Stimulated activated naive CD8-positive, alpha-beta T cell treated with anti-CD3 and anti-CD28 coated beads, Interleukin-15, amount 100 ng/mL, for 72 hours (primary cell): Measurements from ENCODE around the gene ALCAM.
"Not testable (repeated sequence)": the region's sequence is repeated elsewhere in the genome, so short reads cannot be mapped to it uniquely, and the experiment has no call there.

Experiments used
- ATAC-seq: fragments of 150-1000 bp; cut with Tn5 transposase; 2 replicates; pipeline ENCODE4 v1.10.0; 2021; ENCODE audit warnings: mild to moderate bottlenecking, moderate library complexity
- DNase-seq, 2 donors: peaks; one replicate each; pipeline ENCODE4 v3.0.0; 2021 to 2022
- H3K27ac Mint-ChIP-seq, 2 donors: one replicate each; pipeline ENCODE4 v1.8.0; 2022; ENCODE audit warnings: mild to moderate bottlenecking in 2 of 2, mixed read lengths in 2 of 2, moderate library complexity in 2 of 2
- H3K27me3 Mint-ChIP-seq: one replicate; pipeline ENCODE4 v1.8.0; 2022; ENCODE audit warnings: mixed read lengths
- H3K4me1 Mint-ChIP-seq: one replicate; pipeline ENCODE4 v1.8.0; 2022; ENCODE audit warnings: mild to moderate bottlenecking, mixed read lengths
- H3K4me3 Mint-ChIP-seq, 2 donors: one replicate each; pipeline ENCODE4 v1.8.0; 2022; ENCODE audit warnings: mild to moderate bottlenecking in 2 of 2, mixed read lengths in 2 of 2, moderate library complexity in 1 of 2
- H3K9me3 Mint-ChIP-seq, 2 donors: one replicate each; pipeline ENCODE4 v1.8.0; 2022; ENCODE audit warnings: mixed read lengths in 2 of 2

ALCAM gene

GRCh38 chr3:105367406-105368213 is 901 bp downstream of the ALCAM start:
- Mint-ChIP-seq H3K9me3 (no peaks in the 10 kb centered on the region), H3K27ac (peak overlapping the region; percentile 99 to 100), H3K4me3 (peak overlapping the region; percentile 89 to 92), H3K27me3 (peaks cover 16% of the 10 kb centered on the region), H3K4me1 (peaks cover 32% of the 10 kb centered on the region)
- peak; percentile 63 for ATAC-seq
- DNase-seq = peak; percentile 81 to 93

DNA sequence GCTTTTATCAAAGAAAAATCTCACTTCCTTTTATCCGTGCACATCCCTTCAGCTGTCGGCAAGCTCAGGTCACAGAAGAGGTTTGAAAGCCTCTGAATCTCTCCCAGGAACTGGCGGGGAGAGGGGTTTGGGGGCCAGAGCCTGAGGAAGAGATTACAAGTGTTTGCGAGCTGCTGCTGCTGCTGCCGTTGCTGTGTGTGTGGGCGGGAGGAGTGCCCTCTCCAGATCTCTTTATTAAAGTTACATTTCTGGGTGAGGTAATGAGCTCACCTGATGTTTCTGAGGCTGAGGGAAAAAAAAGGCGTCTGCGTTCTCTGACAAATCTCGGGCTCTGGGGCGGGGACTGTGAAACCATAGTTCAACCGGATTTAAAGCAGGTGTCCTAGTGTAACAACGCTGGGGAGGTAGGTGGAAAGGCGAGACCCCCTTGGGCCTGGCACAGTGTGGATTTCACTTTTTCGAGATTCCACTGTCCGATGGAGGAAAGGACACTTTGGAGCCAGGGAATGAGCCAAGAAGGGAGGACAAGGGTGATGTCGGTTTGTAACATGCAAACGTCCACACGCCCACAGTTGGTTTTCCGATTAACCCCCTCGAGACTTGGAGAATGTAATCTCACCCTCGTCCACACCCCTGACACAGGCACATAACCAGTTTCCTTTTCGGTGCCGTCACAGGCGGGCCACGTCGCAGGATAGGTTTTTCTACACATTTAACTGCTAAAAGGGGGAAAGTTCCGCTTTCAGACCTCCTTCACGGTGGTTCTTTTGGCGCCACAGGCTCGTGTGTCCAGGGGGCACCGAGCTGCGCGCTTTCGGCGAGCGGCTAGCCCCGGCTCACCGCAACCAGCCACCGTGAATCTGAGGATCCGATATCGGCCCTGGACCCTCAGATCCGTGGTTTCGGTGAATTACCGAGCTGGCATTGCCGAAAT is 2.1 kb downstream of the ALCAM start:
- DNase-seq = peak; percentile 84 to 92
- H3K27me3 Mint-ChIP-seq = peaks cover 16% of the 10 kb centered on the region
- ATAC-seq = peak; percentile 60
- H3K9me3 Mint-ChIP-seq = no peaks in the 10 kb centered on the region
- peak overlapping the region; percentile 99 to 100 for H3K27ac Mint-ChIP-seq
- H3K4me3 Mint-ChIP-seq = peak overlapping the region; percentile 89 to 92
- H3K4me1 Mint-ChIP-seq = peaks cover 32% of the 10 kb centered on the region

DNA sequence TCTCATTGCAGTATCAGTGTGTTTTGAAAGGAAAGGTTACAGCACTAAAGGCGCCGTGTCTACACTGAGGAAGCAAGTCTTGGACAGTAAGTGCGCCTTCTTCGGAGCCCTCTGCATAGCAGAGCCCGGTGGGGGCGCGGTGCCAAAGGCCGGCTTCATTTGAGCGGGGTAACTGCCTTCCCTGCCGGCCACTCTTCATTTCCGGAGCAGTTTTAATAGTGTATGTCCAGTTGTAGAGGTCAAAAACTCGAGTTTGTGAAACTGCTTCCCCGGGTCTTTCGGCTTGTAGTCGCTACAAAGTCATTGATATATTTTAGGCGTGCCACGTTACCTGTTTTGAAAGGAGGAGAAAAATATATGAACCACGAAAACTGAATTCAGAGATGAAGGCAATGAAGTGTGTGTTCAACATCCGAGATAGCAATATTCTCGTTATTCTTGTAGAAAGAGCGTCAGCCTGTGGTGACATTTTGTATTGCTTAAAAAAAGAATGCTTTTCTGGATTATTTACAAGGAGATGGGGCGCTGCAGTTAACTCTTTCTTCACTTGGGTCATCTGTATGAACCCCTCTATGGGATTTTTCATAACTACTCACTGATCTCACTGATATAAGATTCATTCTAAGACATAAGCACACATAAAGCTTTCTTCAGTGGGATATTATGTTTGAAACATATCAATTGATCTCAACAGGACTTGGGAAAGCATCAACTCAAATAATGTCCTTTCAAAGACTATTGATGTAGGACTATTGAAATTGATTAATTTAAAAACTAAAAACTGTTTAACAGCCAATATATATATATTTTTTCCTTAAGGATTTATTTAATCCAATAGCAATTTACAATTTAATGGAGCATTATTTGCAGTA is 3.0 kb downstream of the ALCAM start:
- Mint-ChIP-seq H3K27ac (peak overlapping the region; percentile 99 to 100), H3K4me3 (peak overlapping the region; percentile 89 to 92)

GRCh38 chr3:105373383-105373782 is 6.7 kb downstream of the ALCAM start:
- DNase-seq (no peak), ATAC-seq (no peak)
- Mint-ChIP-seq H3K27ac (no peak overlapping the region), H3K4me1 (peaks cover 37% of the 10 kb centered on the region), H3K9me3 (no peaks in the 10 kb centered on the region), H3K4me3 (no peak overlapping the region), H3K27me3 (no peaks in the 10 kb centered on the region)

More for the DNA sequence above, 3.0 kb downstream of the ALCAM start:
- DNase-seq (peak; percentile 66 to 67), ATAC-seq (peak; percentile 19)
- no peaks in the 10 kb centered on the region for H3K9me3 Mint-ChIP-seq
- peaks cover 29% of the 10 kb centered on the region for H3K4me1 Mint-ChIP-seq
- H3K27me3 Mint-ChIP-seq = peaks cover 16% of the 10 kb centered on the region

- no peak overlapping the region for H3K27ac Mint-ChIP-seq
- H3K4me1 Mint-ChIP-seq = peaks cover 27% of the 10 kb centered on the region
- no peak for DNase-seq
- no peaks in the 10 kb centered on the region for H3K27me3 Mint-ChIP-seq
- peak overlapping the region; percentile 14 to 46 for H3K4me3 Mint-ChIP-seq
- H3K9me3 Mint-ChIP-seq = no peaks in the 10 kb centered on the region
- no peak for ATAC-seq
These were observed 9.2 kb downstream of the ALCAM start for GRCh38 chr3:105375750-105376511.

DNA sequence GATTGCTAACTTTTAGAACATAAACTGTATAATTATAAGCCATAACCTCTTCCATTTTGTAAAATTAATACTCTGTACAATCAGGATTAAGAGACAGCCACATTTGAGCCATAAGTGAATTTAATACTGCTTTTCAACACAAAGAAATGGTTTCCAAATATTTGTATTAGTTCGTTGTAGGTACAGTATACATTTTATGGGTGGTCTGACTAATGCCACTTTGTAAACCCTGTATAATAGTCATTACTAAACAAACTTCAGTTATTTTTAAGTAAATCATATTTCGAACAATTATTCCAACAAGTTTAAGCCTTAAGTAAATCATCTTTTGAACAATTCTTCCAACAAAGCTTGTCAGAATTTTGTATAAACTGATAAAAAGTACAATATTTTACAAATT is 11.0 kb downstream of the ALCAM start:
- ATAC-seq = no peak
- H3K27ac Mint-ChIP-seq = no peak overlapping the region

GRCh38 chr3:105385179-105385578 is 18.5 kb downstream of the ALCAM start:
- no peak overlapping the region for H3K27ac Mint-ChIP-seq
- no peaks in the 10 kb centered on the region for H3K27me3 Mint-ChIP-seq
- no peak for ATAC-seq
- H3K9me3 Mint-ChIP-seq = peaks cover 6% of the 10 kb centered on the region in 2 donors
- no peak for DNase-seq
- no peaks in the 10 kb centered on the region for H3K4me1 Mint-ChIP-seq
- no peak overlapping the region for H3K4me3 Mint-ChIP-seq

More for the DNA sequence above, 11.0 kb downstream of the ALCAM start:
- no peaks in the 10 kb centered on the region for H3K9me3 Mint-ChIP-seq
- peaks cover 23% of the 10 kb centered on the region for H3K4me1 Mint-ChIP-seq
- no peak overlapping the region for H3K4me3 Mint-ChIP-seq
- no peaks in the 10 kb centered on the region for H3K27me3 Mint-ChIP-seq
- no peak for DNase-seq

DNA sequence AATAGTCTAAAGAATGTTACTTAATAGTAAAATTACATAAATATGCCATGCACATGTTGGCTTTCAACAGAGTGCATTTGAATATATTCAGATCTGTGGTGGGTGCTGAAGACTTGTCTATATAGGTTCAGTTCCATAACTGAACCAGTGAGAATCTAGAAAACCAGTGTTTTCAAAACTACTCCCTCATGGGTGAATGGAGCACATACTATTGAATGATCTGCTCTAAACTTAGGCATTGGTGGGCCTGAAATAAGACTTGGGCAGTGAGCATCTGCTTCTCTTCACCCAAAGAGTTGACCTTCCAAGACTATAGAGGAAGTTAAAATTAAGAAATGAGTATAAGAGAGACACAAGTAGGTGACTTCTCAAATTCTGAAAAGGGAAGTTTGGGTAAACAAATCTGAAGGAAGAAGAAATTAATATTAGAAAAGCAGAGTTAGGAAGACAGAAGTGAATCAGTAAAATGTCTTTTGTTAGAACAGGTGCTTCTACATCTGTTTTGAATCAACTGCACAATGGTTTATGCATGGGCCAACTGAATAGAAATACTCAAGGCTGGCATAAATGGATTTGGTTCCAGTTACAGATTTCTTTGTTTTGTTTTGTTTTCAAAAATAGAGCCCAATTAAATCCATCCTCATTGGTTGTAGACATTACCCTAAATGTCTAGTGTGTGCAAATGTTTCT is 19.3 kb downstream of the ALCAM start:
- ATAC-seq (no peak), DNase-seq (no peak)
- H3K27ac Mint-ChIP-seq = no peak overlapping the region
- H3K4me3 Mint-ChIP-seq = no peak overlapping the region
- H3K27me3 Mint-ChIP-seq = no peaks in the 10 kb centered on the region
- peaks cover 14% of the 10 kb centered on the region in 2 donors for H3K9me3 Mint-ChIP-seq
- no peaks in the 10 kb centered on the region for H3K4me1 Mint-ChIP-seq

DNA sequence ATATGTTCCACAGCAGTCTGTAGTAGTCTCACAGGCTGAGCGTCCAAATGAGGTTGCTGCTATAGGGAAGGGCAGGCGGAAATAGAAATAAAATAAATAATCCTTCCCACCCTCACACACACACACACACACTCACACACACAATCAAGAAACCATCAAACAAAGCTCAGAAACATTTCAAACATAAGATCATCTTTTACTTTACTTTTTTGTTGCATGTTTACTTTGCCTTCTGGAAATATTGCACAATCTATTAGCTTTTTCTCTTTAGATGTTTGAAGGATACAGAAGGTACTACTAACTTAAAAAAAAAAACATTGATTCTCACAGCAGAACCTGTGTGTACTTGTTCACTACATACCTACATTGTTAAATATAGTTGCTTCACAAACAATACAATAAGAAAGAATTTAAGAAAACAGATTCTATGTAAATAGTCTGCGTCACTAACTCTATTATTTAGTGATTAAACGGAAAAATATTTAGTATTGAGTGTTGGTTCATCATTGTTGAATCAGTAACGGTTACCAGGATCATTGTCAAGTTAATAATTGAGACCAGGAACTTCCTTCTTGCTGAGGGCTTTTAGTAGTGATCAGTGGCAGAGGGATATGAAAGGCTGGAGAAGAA is 20.5 kb downstream of the ALCAM start:
- no peak for DNase-seq
- no peaks in the 10 kb centered on the region for H3K4me1 Mint-ChIP-seq
- peaks cover 25 to 27% of the 10 kb centered on the region in 2 donors for H3K9me3 Mint-ChIP-seq
- H3K4me3 Mint-ChIP-seq = no peak overlapping the region
- H3K27ac Mint-ChIP-seq = no peak overlapping the region
- no peaks in the 10 kb centered on the region for H3K27me3 Mint-ChIP-seq
- no peak for ATAC-seq

- H3K27ac Mint-ChIP-seq = no peak overlapping the region
- DNase-seq (no peak), ATAC-seq (no peak)
- no peaks in the 10 kb centered on the region for H3K4me1 Mint-ChIP-seq
- H3K27me3 Mint-ChIP-seq = no peaks in the 10 kb centered on the region
- no peak overlapping the region for H3K4me3 Mint-ChIP-seq
- peaks cover 27 to 35% of the 10 kb centered on the region in 2 donors for H3K9me3 Mint-ChIP-seq
These were observed 21.5 kb downstream of the ALCAM start for GRCh38 chr3:105388176-105388575.

GRCh38 chr3:105389759-105390158 is 23.1 kb downstream of the ALCAM start:
- H3K4me3 Mint-ChIP-seq, H3K4me1 Mint-ChIP-seq, H3K27me3 Mint-ChIP-seq, DNase-seq, ATAC-seq, H3K27ac Mint-ChIP-seq: not testable (repeated sequence)
- H3K9me3 Mint-ChIP-seq = peaks cover 26 to 35% of the 10 kb centered on the region in 2 donors

DNA sequence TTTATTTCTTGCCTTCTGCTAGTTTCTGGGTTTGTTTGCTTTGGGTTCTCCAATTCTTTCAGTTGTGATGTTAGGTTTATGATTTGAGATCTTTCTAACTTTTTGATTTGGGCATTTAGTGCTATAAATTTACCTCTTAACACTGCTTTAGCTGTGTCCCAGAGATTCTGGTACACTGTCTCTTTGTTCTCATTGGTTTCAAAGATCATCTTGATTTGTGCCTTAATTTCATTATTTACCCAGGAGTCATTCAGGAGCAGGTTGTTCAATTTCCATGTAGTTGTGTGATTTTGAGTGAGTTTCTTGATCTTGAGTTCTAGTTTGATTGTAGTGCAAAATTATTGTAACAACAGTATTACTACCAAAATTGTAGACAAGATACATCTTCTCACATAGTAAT is 25.9 kb downstream of the ALCAM start:
- not testable (repeated sequence) for ATAC-seq, H3K27ac Mint-ChIP-seq, H3K4me3 Mint-ChIP-seq, H3K27me3 Mint-ChIP-seq, DNase-seq, H3K4me1 Mint-ChIP-seq
- H3K9me3 Mint-ChIP-seq = peaks cover 26 to 35% of the 10 kb centered on the region in 2 donors

- H3K27me3 Mint-ChIP-seq = no peaks in the 10 kb centered on the region
- H3K4me1 Mint-ChIP-seq = no peaks in the 10 kb centered on the region
- H3K4me3 Mint-ChIP-seq = no peak overlapping the region
- H3K9me3 Mint-ChIP-seq = peaks cover 26 to 35% of the 10 kb centered on the region in 2 donors
- no peak for DNase-seq
- no peak for ATAC-seq
- no peak overlapping the region for H3K27ac Mint-ChIP-seq
These were observed 27.5 kb downstream of the ALCAM start for GRCh38 chr3:105394177-105394576.

GRCh38 chr3:105397974-105398373 is 31.3 kb downstream of the ALCAM start:
- no peak for DNase-seq
- no peak for ATAC-seq
- Mint-ChIP-seq H3K27ac (no peak overlapping the region), H3K27me3 (no peaks in the 10 kb centered on the region), H3K4me3 (no peak overlapping the region), H3K9me3 (peaks cover under 1 to 9% of the 10 kb centered on the region in 2 donors), H3K4me1 (no peaks in the 10 kb centered on the region)
